CD4-positive, alpha-beta memory T cell (primary cell): Measurements from ENCODE around the gene FSTL4. TPM values are rescaled to one million over a fixed set of nuclear protein-coding genes. Genes with fewer than 3 reads are reported as not detected.
A peak's percentile ranks its signal among the peaks of the same experiment; 100 is the strongest.

Experiments used
- CTCF ChIA-PET: fragments of 350-600 bp; sonication (Branson Sonifier 250); formaldehyde crosslinking; loops from one replicate; lab custom pipeline; 2021; ENCODE audit warnings: inconsistent platforms; ENCODE audit not compliant: partially characterized antibody; lab: Charles Lee
- POLR2A ChIA-PET: fragments of 350-600 bp; sonication (Branson Sonifier 250); formaldehyde crosslinking; loops from one replicate; lab custom pipeline; 2021; ENCODE audit not compliant: partially characterized antibody; lab: Charles Lee
- DNase-seq, 5 donors: peaks; one replicate each; pipeline versions ENCODE4 v3.0.0 to v3.0.0-alpha.2; 2020 to 2022; ENCODE audit warnings: mixed read lengths in 1 of 5
- H3K27ac ChIP-seq: one replicate; pipeline ENCODE4 v1.7.0; 2013; ENCODE audit warnings: low read depth, low read length
- H3K27me3 ChIP-seq: 2 replicates; pipeline ENCODE4 v1.7.0; 2013; ENCODE audit warnings: mild to moderate bottlenecking, low read length, moderate library complexity; ENCODE audit not compliant: insufficient read depth
- H3K36me3 ChIP-seq: 2 replicates; pipeline ENCODE4 v1.7.0; 2013; ENCODE audit warnings: mild to moderate bottlenecking, low read length, moderate library complexity; ENCODE audit not compliant: insufficient read depth
- H3K4me1 ChIP-seq: 2 replicates; pipeline ENCODE4 v1.7.0; 2013; ENCODE audit warnings: mild to moderate bottlenecking, low read length, moderate library complexity; ENCODE audit not compliant: insufficient read depth
- H3K4me3 ChIP-seq, 2 donors: one replicate each; pipeline ENCODE4 v1.7.0; 2013; ENCODE audit warnings: low read length in 2 of 2, mild to moderate bottlenecking in 1 of 2
- H3K9me3 ChIP-seq, 2 donors: one replicate each; pipeline ENCODE4 v1.7.0; 2013; ENCODE audit warnings: low read length in 2 of 2, control low read depth in 1 of 2; ENCODE audit not compliant: control insufficient read depth in 1 of 2
- H3K27ac Mint-ChIP-seq, 7 donors: one replicate each; pipeline ENCODE4 v1.8.0; 2020 to 2021; ENCODE audit warnings: mixed read lengths in 7 of 7, mild to moderate bottlenecking in 6 of 7, inconsistent platforms in 3 of 7, moderate library complexity in 3 of 7
- H3K27me3 Mint-ChIP-seq, 2 donors: one replicate each; pipeline ENCODE4 v1.8.0; 2020 to 2021; ENCODE audit warnings: mixed read lengths in 2 of 2
- H3K36me3 Mint-ChIP-seq, 2 donors: one replicate each; pipeline ENCODE4 v1.8.0; 2020 to 2021; ENCODE audit warnings: mixed read lengths in 2 of 2, inconsistent platforms in 1 of 2, mild to moderate bottlenecking in 1 of 2
- H3K4me1 Mint-ChIP-seq, 4 donors: one replicate each; pipeline ENCODE4 v1.8.0; 2020 to 2021; ENCODE audit warnings: mixed read lengths in 4 of 4, mild to moderate bottlenecking in 1 of 4
- H3K4me3 Mint-ChIP-seq, 8 donors: one replicate each; pipeline ENCODE4 v1.8.0; 2020 to 2021; ENCODE audit warnings: mixed read lengths in 8 of 8, mild to moderate bottlenecking in 7 of 8, moderate library complexity in 6 of 8, inconsistent platforms in 3 of 8
- H3K9me3 Mint-ChIP-seq, 8 donors: one replicate each; pipeline ENCODE4 v1.8.0; 2020 to 2021; ENCODE audit warnings: mixed read lengths in 8 of 8, mild to moderate bottlenecking in 5 of 8, inconsistent platforms in 3 of 8, moderate library complexity in 1 of 8
- intact Hi-C: fragments of 100-400 bp; cut with micrococcal nuclease; formaldehyde crosslinking; loops from one replicate; pipeline ENCODE4 v1.15.1; 2023
- polyA plus RNA-seq, 2 donors: library from polyadenylated mRNA; unstranded; fragments of 300-500 nt; fragmentation: Illumina TruSeq; gene quantifications; one replicate each; pipeline ENCODE4 v1.2.3, GENCODE V29; 2021
- total RNA-seq, 2 experiments: library from RNA; stranded (reverse); gene quantifications; one replicate each; pipeline ENCODE4 v1.2.3, GENCODE V29; 2021

FSTL4 gene
- total and polyA plus RNA-seq, 4 experiments from 2014 or later: not detected

- Mint-ChIP-seq H3K27ac (no peak overlapping the region), H3K9me3 (peaks cover 0 to 6% (median 0%) of the 10 kb centered on the region in 8 donors), H3K4me1 (no peaks in the 10 kb centered on the region), H3K4me3 (no peak overlapping the region), H3K36me3 (no peaks in the 10 kb centered on the region), H3K27me3 (peaks cover 25 to 30% of the 10 kb centered on the region in 2 donors)
- Histone ChIP-seq H3K4me3 (no peak overlapping the region), H3K4me1 (no peaks in the 10 kb centered on the region), H3K27me3 (no peaks in the 10 kb centered on the region), H3K36me3 (no peaks in the 10 kb centered on the region), H3K9me3 (no peaks in the 10 kb centered on the region), H3K27ac (no peak overlapping the region)
- ChIA-PET POLR2A (no interaction called here), CTCF (no interaction called here)
- DNase-seq: no peak
- intact Hi-C loops: no loop called here
Measured at GRCh38 chr5:133579766-133580165, 32.6 kb downstream of the FSTL4 start.

- H3K27me3 ChIP-seq: no peaks in the 10 kb centered on the region
- POLR2A ChIA-PET: no interaction called here
- Mint-ChIP-seq H3K4me3 (no peak overlapping the region), H3K27ac (no peak overlapping the region), H3K27me3 (peaks cover 23 to 24% of the 10 kb centered on the region in 2 donors), H3K36me3 (no peaks in the 10 kb centered on the region), H3K9me3 (peaks cover 0 to 23% (median 11%) of the 10 kb centered on the region in 8 donors), H3K4me1 (no peaks in the 10 kb centered on the region)
- CTCF ChIA-PET: no interaction called here
- no peaks in the 10 kb centered on the region for H3K36me3 ChIP-seq
- H3K4me3 ChIP-seq: no peak overlapping the region
- no peaks in the 10 kb centered on the region for H3K9me3 ChIP-seq
- intact Hi-C loops: no loop called here
- H3K27ac ChIP-seq: no peak overlapping the region
- no peak for DNase-seq
- no peaks in the 10 kb centered on the region for H3K4me1 ChIP-seq
Measured at GRCh38 chr5:133569347-133569746, 43.0 kb downstream of the FSTL4 start.

- Mint-ChIP-seq H3K4me3 (peak overlapping the region in 1 of 8 donors; percentile 22), H3K36me3 (no peaks in the 10 kb centered on the region), H3K27ac (no peak overlapping the region), H3K4me1 (no peaks in the 10 kb centered on the region), H3K27me3 (peaks cover 16 to 28% of the 10 kb centered on the region in 2 donors), H3K9me3 (peaks cover 0 to 5% (median 0%) of the 10 kb centered on the region in 8 donors)
- ChIA-PET POLR2A (no interaction called here), CTCF (interaction anchor here (1.5 kb wide), 1 partner anchor 142 kb away, joined by 3 read pairs; no protein-coding TSS in a partner anchor)
- no peak for DNase-seq
- no peak overlapping the region for H3K4me3 ChIP-seq
- intact Hi-C loops: no loop called here
- H3K27ac ChIP-seq: no peak overlapping the region
- H3K27me3 ChIP-seq: no peaks in the 10 kb centered on the region
- no peaks in the 10 kb centered on the region for H3K4me1 ChIP-seq
- H3K36me3 ChIP-seq: no peaks in the 10 kb centered on the region
- no peaks in the 10 kb centered on the region for H3K9me3 ChIP-seq
Measured at GRCh38 chr5:133565993-133566392, 46.3 kb downstream of the FSTL4 start.

GRCh38 chr5:133564921-133565565 is 47.3 kb downstream of the FSTL4 start:
- no peaks in the 10 kb centered on the region for H3K36me3 Mint-ChIP-seq
- H3K4me1 ChIP-seq: no peaks in the 10 kb centered on the region
- H3K4me3 Mint-ChIP-seq: no peak overlapping the region
- H3K4me3 ChIP-seq: no peak overlapping the region
- ChIA-PET POLR2A (no interaction called here), CTCF (interaction anchor here (1.2 kb wide), 1 partner anchor 11 kb away, joined by 3 read pairs; no protein-coding TSS in a partner anchor)
- no peak overlapping the region for H3K27ac ChIP-seq
- H3K27me3 ChIP-seq: no peaks in the 10 kb centered on the region
- H3K36me3 ChIP-seq: no peaks in the 10 kb centered on the region
- peaks cover 11 to 26% of the 10 kb centered on the region in 2 donors for H3K27me3 Mint-ChIP-seq
- no peak for DNase-seq
- H3K9me3 Mint-ChIP-seq: peaks cover 0 to 2% (median 0%) of the 10 kb centered on the region in 8 donors
- H3K9me3 ChIP-seq: no peaks in the 10 kb centered on the region
- no peaks in the 10 kb centered on the region for H3K4me1 Mint-ChIP-seq
- no peak overlapping the region for H3K27ac Mint-ChIP-seq
- intact Hi-C loops: no loop called here

GRCh38 chr5:133562554-133562953 is 49.8 kb downstream of the FSTL4 start:
- H3K36me3 Mint-ChIP-seq: no peaks in the 10 kb centered on the region
- Histone ChIP-seq H3K4me1 (no peaks in the 10 kb centered on the region), H3K27me3 (no peaks in the 10 kb centered on the region), H3K27ac (no peak overlapping the region), H3K9me3 (no peaks in the 10 kb centered on the region), H3K4me3 (no peak overlapping the region), H3K36me3 (no peaks in the 10 kb centered on the region)
- H3K27ac Mint-ChIP-seq: no peak overlapping the region
- H3K4me3 Mint-ChIP-seq: no peak overlapping the region
- POLR2A ChIA-PET: no interaction called here
- DNase-seq: no peak
- CTCF ChIA-PET: interaction anchor here (1.1 to 1.2 kb wide), 2 partner anchors 9 to 307 kb away, joined by 3 to 4 read pairs; no protein-coding TSS in a partner anchor
- H3K27me3 Mint-ChIP-seq: peaks cover 14 to 30% of the 10 kb centered on the region in 2 donors
- intact Hi-C loops: no loop called here
- no peaks in the 10 kb centered on the region for H3K4me1 Mint-ChIP-seq
- no peaks in the 10 kb centered on the region for H3K9me3 Mint-ChIP-seq

- H3K36me3 Mint-ChIP-seq: no peaks in the 10 kb centered on the region
- H3K27ac Mint-ChIP-seq: no peak overlapping the region
- Histone ChIP-seq H3K4me1 (no peaks in the 10 kb centered on the region), H3K36me3 (no peaks in the 10 kb centered on the region), H3K27ac (no peak overlapping the region), H3K4me3 (no peak overlapping the region), H3K9me3 (no peaks in the 10 kb centered on the region), H3K27me3 (no peaks in the 10 kb centered on the region)
- H3K27me3 Mint-ChIP-seq: peaks cover 13 to 28% of the 10 kb centered on the region in 2 donors
- intact Hi-C loops: no loop called here
- H3K4me1 Mint-ChIP-seq: no peaks in the 10 kb centered on the region
- DNase-seq: no peak
- H3K9me3 Mint-ChIP-seq: no peaks in the 10 kb centered on the region
- POLR2A ChIA-PET: no interaction called here
- no peak overlapping the region for H3K4me3 Mint-ChIP-seq
- CTCF ChIA-PET: interaction anchor here (4.2 kb wide), 1 partner anchor 11 kb away, joined by 19 read pairs; no protein-coding TSS in a partner anchor
Measured at GRCh38 chr5:133559960-133560359, 52.4 kb downstream of the FSTL4 start.

GRCh38 chr5:133556551-133556950 is 55.8 kb downstream of the FSTL4 start:
- Histone ChIP-seq H3K27me3 (peaks cover 3% of the 10 kb centered on the region), H3K9me3 (no peaks in the 10 kb centered on the region), H3K4me1 (no peaks in the 10 kb centered on the region), H3K4me3 (no peak overlapping the region), H3K27ac (no peak overlapping the region), H3K36me3 (no peaks in the 10 kb centered on the region)
- no peak for DNase-seq
- intact Hi-C loops: no loop called here
- no peak overlapping the region for H3K27ac Mint-ChIP-seq
- no peaks in the 10 kb centered on the region for H3K4me1 Mint-ChIP-seq
- no peak overlapping the region for H3K4me3 Mint-ChIP-seq
- ChIA-PET CTCF (no interaction called here), POLR2A (no interaction called here)
- peaks cover 17 to 35% of the 10 kb centered on the region in 2 donors for H3K27me3 Mint-ChIP-seq
- H3K9me3 Mint-ChIP-seq: no peaks in the 10 kb centered on the region
- no peaks in the 10 kb centered on the region for H3K36me3 Mint-ChIP-seq
